Stomach (tissue), 9 donors: ENCODE results near the gene GSG1L. TPM values are rescaled to one million over a fixed set of nuclear protein-coding genes. Genes with fewer than 3 reads are reported as not detected.

Experiments used
- DNase-seq, 2 donors: peaks; one replicate each; pipeline versions ENCODE4 v3.0.0 to v3.0.0-alpha.2; 2013 to 2019
- H3K27ac ChIP-seq, 5 donors: fragments of 200-600 bp in 4 of 5; sonication (generic) in 4 of 5; one replicate each; pipeline ENCODE4 v1.5.1; 2013 to 2019; ENCODE audit warnings: mild to moderate bottlenecking in 1 of 5, moderate library complexity in 1 of 5
- H3K27me3 ChIP-seq, 3 donors: fragments of 200-600 bp; sonication (generic); one replicate each; pipeline ENCODE4 v1.5.1; 2017 to 2019; ENCODE audit warnings: mixed run types in 1 of 3
- H3K36me3 ChIP-seq, 4 donors: fragments of 200-600 bp; sonication (generic); 1 replicate in 3 of 4; 2 replicates in 1 of 4; pipeline ENCODE4 v1.5.1; 2016 to 2019
- H3K4me1 ChIP-seq, 4 donors: fragments of 200-600 bp; sonication (generic); one replicate each; pipeline ENCODE4 v1.5.1; 2016 to 2019
- H3K4me3 ChIP-seq, 4 donors: fragments of 200-600 bp; sonication (generic) in 3 of 4; one replicate each; pipeline ENCODE4 v1.5.1; 2016 to 2019; ENCODE audit warnings: mild to moderate bottlenecking in 1 of 4
- H3K9me3 ChIP-seq, 4 donors: fragments of 200-600 bp; sonication (generic); one replicate each; pipeline ENCODE4 v1.5.1; 2016 to 2019
- EP300 ChIP-seq: sonication (generic); formaldehyde crosslinking; IDR thresholded peaks from one replicate; pipeline ENCODE4 v1.6.1; 2017; ENCODE audit warnings: antibody characterized with exemption
- POLR2A ChIP-seq, 4 donors: fragments of 450-650 bp; IDR thresholded peaks; one replicate each; pipeline ENCODE4 v1.6.1; 2016; ENCODE audit warnings: antibody characterized with exemption in 4 of 4, control low read depth in 2 of 4, mild to moderate bottlenecking in 1 of 4, moderate library complexity in 1 of 4
- POLR2AphosphoS5 ChIP-seq, 3 donors: sonication (generic); formaldehyde crosslinking; IDR thresholded peaks; one replicate each; pipeline ENCODE4 v1.6.1; 2016; ENCODE audit warnings: antibody characterized with exemption in 3 of 3
- WGBS, 5 donors: extraction: QIAGEN DNeasy Blood & Tissue Kit in 3 of 5; methylation state at CpG; one replicate each; pipeline versions ENCODE4 v1.1.5 to v1.1.7; 2013 to 2018; 5-methylcytosine and 5-hydroxymethylcytosine counted together
- intact Hi-C: fragments of 100-400 bp; cut with DNase I; formaldehyde crosslinking; loops from one replicate; pipeline ENCODE4 v1.15.1; 2023; ENCODE audit warnings: low total_unique reads
- polyA plus RNA-seq, 3 donors: library from polyadenylated mRNA; stranded (reverse); fragments of 200-250 nt; gene quantifications; one replicate each; pipeline ENCODE4 v1.2.3, GENCODE V29; 2013
- total RNA-seq, 5 donors: library from RNA; depleted of rRNA; stranded (reverse); fragments of >200 nt; gene quantifications; one replicate each; pipeline versions ENCODE4 v1.1.0 to v1.2.3, GENCODE V29; 2014 to 2016
- TF ChIP-seq, protein P1 (sequence below), 7 experiments: fragments of 450-650 bp in 4 of 7; fragments of 200-600 bp in 3 of 7; sonication (generic) in 3 of 7; IDR thresholded peaks; one replicate each; pipeline ENCODE4 v1.5.1; 2016 to 2019; ENCODE audit warnings: antibody characterized with exemption in 7 of 7, control low read depth in 2 of 7, mild to moderate bottlenecking in 1 of 7
- donor health status: healthy with polysubstance abuse.
- donor health status: Bipolar disorder and iron deficiency.
- donor health status: healthy.

The GSG1L gene
- total and polyA plus RNA-seq, 8 donors: 0.06 TPM; not detected in 7

DNA sequence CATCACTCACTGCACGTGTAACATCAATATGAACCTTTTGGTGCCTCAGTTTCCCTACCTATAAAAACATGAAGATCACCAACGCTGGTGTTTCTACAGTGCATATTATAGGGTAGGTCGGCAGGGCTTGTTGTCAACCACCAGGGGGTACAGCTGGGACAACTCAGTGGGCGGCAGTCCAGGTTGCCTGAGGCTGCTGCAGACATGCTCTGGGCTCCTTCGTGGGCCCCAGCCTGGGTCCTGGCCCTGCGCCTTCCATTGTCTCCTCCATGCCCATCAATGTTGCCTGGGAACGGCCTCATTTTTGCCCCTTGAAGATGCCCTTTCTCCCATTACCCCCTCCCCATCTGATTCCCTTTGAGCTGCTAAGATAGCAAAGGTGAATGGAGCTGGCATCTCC is 89.8 kb downstream of the GSG1L start:
- no peaks in the 10 kb centered on the region for H3K4me1 ChIP-seq
- TF ChIP-seq POLR2A (IDR thresholded peaks at IDR 0.05) (no peak), POLR2AphosphoS5 (IDR thresholded peaks at IDR 0.05) (no peak), EP300 (no peak)
- TF ChIP-seq, protein P1, sequence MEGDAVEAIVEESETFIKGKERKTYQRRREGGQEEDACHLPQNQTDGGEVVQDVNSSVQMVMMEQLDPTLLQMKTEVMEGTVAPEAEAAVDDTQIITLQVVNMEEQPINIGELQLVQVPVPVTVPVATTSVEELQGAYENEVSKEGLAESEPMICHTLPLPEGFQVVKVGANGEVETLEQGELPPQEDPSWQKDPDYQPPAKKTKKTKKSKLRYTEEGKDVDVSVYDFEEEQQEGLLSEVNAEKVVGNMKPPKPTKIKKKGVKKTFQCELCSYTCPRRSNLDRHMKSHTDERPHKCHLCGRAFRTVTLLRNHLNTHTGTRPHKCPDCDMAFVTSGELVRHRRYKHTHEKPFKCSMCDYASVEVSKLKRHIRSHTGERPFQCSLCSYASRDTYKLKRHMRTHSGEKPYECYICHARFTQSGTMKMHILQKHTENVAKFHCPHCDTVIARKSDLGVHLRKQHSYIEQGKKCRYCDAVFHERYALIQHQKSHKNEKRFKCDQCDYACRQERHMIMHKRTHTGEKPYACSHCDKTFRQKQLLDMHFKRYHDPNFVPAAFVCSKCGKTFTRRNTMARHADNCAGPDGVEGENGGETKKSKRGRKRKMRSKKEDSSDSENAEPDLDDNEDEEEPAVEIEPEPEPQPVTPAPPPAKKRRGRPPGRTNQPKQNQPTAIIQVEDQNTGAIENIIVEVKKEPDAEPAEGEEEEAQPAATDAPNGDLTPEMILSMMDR (IDR thresholded peaks at IDR 0.05): no peak
- H3K27me3 ChIP-seq: peaks cover 0 to 13% (median 0%) of the 10 kb centered on the region in 3 donors
- H3K4me3 ChIP-seq: no peak overlapping the region
- DNase-seq: no peak
- 63 to 72% (median 66%) methylated on average over 7 of the region's 7 CpGs for WGBS, 5 donors
- H3K36me3 ChIP-seq: no peaks in the 10 kb centered on the region
- H3K9me3 ChIP-seq: peaks cover 0 to 8% (median 3%) of the 10 kb centered on the region in 4 donors
- intact Hi-C loops: no loop called here
- H3K27ac ChIP-seq: no peak overlapping the region

DNA sequence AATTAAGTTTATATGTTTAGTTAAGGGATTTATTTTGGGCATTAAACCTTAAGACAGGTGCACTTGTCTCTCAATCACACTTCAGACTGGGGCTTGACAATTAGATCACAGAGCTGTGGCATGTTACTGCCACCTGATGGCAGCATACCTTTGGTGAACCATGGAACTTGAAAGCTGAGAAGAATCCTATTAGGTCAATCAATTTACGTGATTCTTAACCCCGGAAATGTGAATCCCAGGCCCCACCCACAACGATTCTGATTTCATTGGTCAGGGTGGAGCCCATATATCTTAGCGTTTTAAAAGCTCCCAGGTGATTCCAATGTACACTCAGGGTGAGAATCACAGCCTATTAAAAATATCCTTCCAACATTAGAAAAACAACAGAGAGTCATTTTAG is 91.0 kb downstream of the GSG1L start:
- DNase-seq: peak in 1 of 2 donors; percentile 48
- Histone ChIP-seq H3K27me3 (peaks cover 0 to 5% (median 0%) of the 10 kb centered on the region in 3 donors), H3K27ac (no peak overlapping the region), H3K36me3 (no peaks in the 10 kb centered on the region), H3K4me3 (no peak overlapping the region), H3K9me3 (peaks cover 0 to 8% (median 3%) of the 10 kb centered on the region in 4 donors), H3K4me1 (no peaks in the 10 kb centered on the region)
- TF ChIP-seq, protein P1 (IDR thresholded peaks at IDR 0.05): peak in 4 of 7 experiments; percentile 18 to 30 (median 28)
- no peak for TF ChIP-seq POLR2A (IDR thresholded peaks at IDR 0.05)
- TF ChIP-seq EP300: no peak
- 0 to 6% (median 1%) methylated on average over 4 of the region's 4 CpGs for WGBS, 5 donors
- intact Hi-C loops: no loop called here

DNA sequence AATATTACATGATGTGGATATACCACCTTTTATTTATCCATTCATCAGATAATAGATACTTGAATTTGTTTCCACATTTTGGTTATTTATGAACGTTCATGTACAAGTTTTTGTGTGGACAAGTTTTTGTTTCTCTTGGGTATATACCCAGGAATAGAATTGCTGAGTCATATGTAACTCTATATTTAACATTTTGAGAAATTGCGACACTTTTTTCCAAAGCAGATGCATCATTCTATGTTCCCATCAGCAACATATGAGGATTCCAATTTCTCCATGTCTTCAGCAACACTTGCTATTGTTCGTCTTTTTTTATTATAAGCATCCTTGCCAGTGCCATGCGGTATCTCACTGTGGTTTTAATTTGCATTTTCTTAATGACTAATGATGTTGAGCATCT is 93.9 kb downstream of the GSG1L start:
- TF ChIP-seq POLR2AphosphoS5 (IDR thresholded peaks at IDR 0.05) (no peak), EP300 (no peak), POLR2A (IDR thresholded peaks at IDR 0.05) (no peak)
- TF ChIP-seq, protein P1 (IDR thresholded peaks at IDR 0.05): no peak
- Histone ChIP-seq H3K9me3 (peaks cover 0 to 8% (median 3%) of the 10 kb centered on the region in 4 donors), H3K4me1 (no peaks in the 10 kb centered on the region), H3K36me3 (no peaks in the 10 kb centered on the region), H3K27me3 (peaks cover 0 to 5% (median 0%) of the 10 kb centered on the region in 3 donors), H3K27ac (no peak overlapping the region), H3K4me3 (no peak overlapping the region)
- WGBS, 5 donors: 67 to 76% (median 73%) methylated on average over 4 of the region's 4 CpGs
- no peak for DNase-seq
- intact Hi-C loops: no loop called here

DNA sequence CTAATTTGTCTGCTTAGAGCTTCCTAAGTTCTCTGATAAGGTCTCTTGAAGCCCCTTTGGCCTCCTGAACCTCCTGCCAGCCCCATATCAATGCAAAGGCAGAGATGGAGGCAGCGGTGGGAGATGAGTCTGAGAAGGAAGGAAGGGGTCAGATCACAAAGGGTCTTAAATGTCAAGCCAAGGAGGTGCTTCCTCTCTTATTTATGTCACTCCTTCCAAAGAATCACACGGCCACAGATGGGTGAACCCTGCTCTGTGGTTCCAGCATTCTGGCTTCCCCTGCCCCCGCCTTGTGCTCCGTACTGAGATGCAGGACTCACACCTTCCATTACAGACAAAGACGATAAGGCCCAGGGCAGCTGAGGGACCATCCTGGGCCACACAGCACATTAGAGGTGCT is 96.3 kb downstream of the GSG1L start:
- TF ChIP-seq POLR2A (IDR thresholded peaks at IDR 0.05): no peak
- TF ChIP-seq POLR2AphosphoS5 (IDR thresholded peaks at IDR 0.05): no peak
- TF ChIP-seq, protein P1 (IDR thresholded peaks at IDR 0.05): no peak
- no peak for TF ChIP-seq EP300
- DNase-seq: no peak
- peaks cover 0 to 10% (median 7%) of the 10 kb centered on the region in 4 donors for H3K9me3 ChIP-seq
- H3K27ac ChIP-seq: no peak overlapping the region
- whole genome bisulfite sequencing, 5 donors: 78 to 86% (median 80%) methylated on average over 5 of the region's 5 CpGs
- H3K27me3 ChIP-seq: peaks cover 0 to 8% (median 0%) of the 10 kb centered on the region in 3 donors
- intact Hi-C loops: no loop called here
- no peaks in the 10 kb centered on the region for H3K36me3 ChIP-seq
- H3K4me3 ChIP-seq: no peak overlapping the region
- no peaks in the 10 kb centered on the region for H3K4me1 ChIP-seq
